ENCODE results near the gene GNAS-AS1.
A peak's percentile ranks its signal among the peaks of the same experiment; 100 is the strongest.

The GNAS-AS1 gene

DNA sequence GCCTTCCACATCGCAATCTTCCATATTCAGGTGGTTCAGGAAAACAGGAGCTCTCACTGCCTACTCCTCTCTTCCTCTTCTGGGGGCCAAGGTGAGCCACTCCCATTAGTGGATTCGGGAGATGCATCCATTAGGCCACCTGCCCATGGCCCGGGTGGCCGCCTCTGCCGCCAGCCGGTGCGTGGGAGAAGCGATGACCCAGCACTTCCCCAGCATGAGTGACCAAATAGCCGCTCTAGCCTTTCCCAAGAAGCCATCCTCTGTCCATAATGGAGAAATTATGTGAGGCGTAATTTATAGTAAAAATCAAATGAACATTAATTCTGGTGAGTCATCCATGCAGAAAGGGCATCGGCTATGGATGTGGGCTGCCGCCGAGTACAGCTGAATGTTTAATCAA is 39.4 kb downstream of the GNAS-AS1 start:
- no peak for TF ChIP-seq CTCF (conservative IDR thresholded peaks at IDR 0.05; ENCODE audit: low read depth, low read length)
- no peak for DNase-seq (ENCODE audit: low read depth)
- no peak overlapping the region for H3K4me3 ChIP-seq (ENCODE audit: low read depth, low read length)

- no peak for TF ChIP-seq CTCF (conservative IDR thresholded peaks at IDR 0.05; ENCODE audit: low read depth, low read length)
- H3K4me3 ChIP-seq (ENCODE audit: low read depth, low read length) = no peak overlapping the region
- no peak for DNase-seq (ENCODE audit: low read depth)
Observed at GRCh38 chr20:58810879-58811250, 39.8 kb downstream of the GNAS-AS1 start.

DNA sequence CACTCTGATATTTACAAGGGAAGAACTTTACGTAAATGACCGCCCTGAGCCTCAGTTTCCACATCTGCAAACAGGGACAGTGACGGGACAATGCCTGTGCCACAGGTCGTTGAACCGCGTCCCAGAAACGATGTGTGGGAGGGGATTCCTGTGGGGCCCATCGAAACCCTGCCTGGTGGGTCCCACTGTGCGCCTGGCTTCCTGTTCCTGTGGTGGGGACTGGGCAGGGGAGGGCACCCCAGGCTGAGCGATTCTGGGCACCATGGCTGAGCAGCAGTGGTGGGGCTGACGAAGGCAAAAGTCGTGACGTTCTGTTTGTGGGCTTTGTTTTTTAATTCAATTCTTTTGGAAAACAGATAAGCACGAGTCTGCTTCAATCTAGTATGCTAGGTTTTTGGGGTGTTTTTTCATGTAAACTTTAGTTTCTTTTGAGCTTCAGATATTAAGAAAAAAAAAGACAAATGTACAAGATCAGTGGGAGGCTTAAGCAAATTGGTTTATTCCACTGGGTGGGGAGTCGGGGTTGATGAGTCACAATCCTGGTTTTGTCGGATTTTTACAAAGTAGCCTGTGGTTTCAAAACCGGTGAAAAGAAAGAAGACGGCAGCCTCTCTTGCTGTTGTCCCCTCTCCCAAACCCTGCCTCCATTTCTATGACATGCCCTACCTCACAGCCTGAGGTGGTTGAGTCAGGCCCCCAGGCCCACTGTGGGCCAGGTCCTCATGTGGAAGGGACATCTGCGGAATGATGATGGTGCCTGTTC is 40.4 kb downstream of the GNAS-AS1 start:
- TF ChIP-seq CTCF (conservative IDR thresholded peaks at IDR 0.05; ENCODE audit: low read depth, low read length) = no peak
- peak; percentile 14 for DNase-seq (ENCODE audit: low read depth)
- no peak overlapping the region for H3K4me3 ChIP-seq (ENCODE audit: low read depth, low read length)

GRCh38 chr20:58808271-58809046 is 42.2 kb downstream of the GNAS-AS1 start:
- DNase-seq (ENCODE audit: low read depth) = no peak
- no peak for TF ChIP-seq CTCF (conservative IDR thresholded peaks at IDR 0.05; ENCODE audit: low read depth, low read length)
- H3K4me3 ChIP-seq (ENCODE audit: low read depth, low read length) = no peak overlapping the region

- DNase-seq (ENCODE audit: low read depth) = no peak
- no peak for TF ChIP-seq CTCF (conservative IDR thresholded peaks at IDR 0.05; ENCODE audit: low read depth, low read length)
- H3K4me3 ChIP-seq (ENCODE audit: low read depth, low read length) = no peak overlapping the region
Observed at GRCh38 chr20:58807801-58808200, 42.9 kb downstream of the GNAS-AS1 start.

GRCh38 chr20:58803533-58803932 is 47.2 kb downstream of the GNAS-AS1 start:
- no peak for DNase-seq (ENCODE audit: low read depth)
- no peak for TF ChIP-seq CTCF (conservative IDR thresholded peaks at IDR 0.05; ENCODE audit: low read depth, low read length)
- H3K4me3 ChIP-seq (ENCODE audit: low read depth, low read length) = no peak overlapping the region
